ENCODE data around the gene ZNF418.
A peak's percentile ranks its signal among the peaks of the same experiment; 100 is the strongest.
"Not testable (repeated sequence)": the region's sequence is repeated elsewhere in the genome, so short reads cannot be mapped to it uniquely, and the experiment has no call there.

ZNF418 gene

GRCh38 chr19:57888107-57888559, 47.1 kb downstream of the ZNF418 start:
- H3K9me3 ChIP-seq (ENCODE audit: insufficient read depth, low read depth, low read length) = no peaks in the 10 kb centered on the region
- H3K27me3 ChIP-seq (ENCODE audit: insufficient read depth, low read length) = no peaks in the 10 kb centered on the region
- peak overlapping the region; percentile 97 for H3K4me3 ChIP-seq (ENCODE audit: low read length)
- peak overlapping the region; percentile 99 for H3K9ac ChIP-seq (ENCODE audit: low read depth, low read length)
- peaks cover 31% of the 10 kb centered on the region for H3K36me3 ChIP-seq (ENCODE audit: insufficient read depth, low read depth, low read length)
- peak overlapping the region; percentile 59 for H3K27ac ChIP-seq (ENCODE audit: low read length)
- peaks cover 16% of the 10 kb centered on the region; the same call in 1 of the 2 replicates for H3K4me1 ChIP-seq (ENCODE audit: insufficient read depth, low read length)

- no peaks in the 10 kb centered on the region for H3K27me3 ChIP-seq (ENCODE audit: insufficient read depth, low read length)
- H3K9ac ChIP-seq (ENCODE audit: low read depth, low read length) = peak overlapping the region; percentile 99
- H3K4me3 ChIP-seq (ENCODE audit: low read length) = peak overlapping the region; percentile 97
- H3K27ac ChIP-seq (ENCODE audit: low read length) = peak overlapping the region; percentile 59
- H3K36me3 ChIP-seq (ENCODE audit: insufficient read depth, low read depth, low read length) = peaks cover 39% of the 10 kb centered on the region
- peaks cover 10% of the 10 kb centered on the region; the same call in 1 of the 2 replicates for H3K4me1 ChIP-seq (ENCODE audit: insufficient read depth, low read length)
- H3K9me3 ChIP-seq (ENCODE audit: insufficient read depth, low read depth, low read length) = no peaks in the 10 kb centered on the region
Observed at GRCh38 chr19:57887195-57887941, 47.8 kb downstream of the ZNF418 start.

- no peaks in the 10 kb centered on the region for H3K9me3 ChIP-seq (ENCODE audit: insufficient read depth, low read depth, low read length)
- peak overlapping the region; percentile 97 for H3K4me3 ChIP-seq (ENCODE audit: low read length)
Observed at GRCh38 chr19:57886046-57886445, 49.2 kb downstream of the ZNF418 start.

GRCh38 chr19:57873883-57874799, 61.1 kb downstream of the ZNF418 start:
- H3K4me3 ChIP-seq (ENCODE audit: low read length) = peak overlapping the region; percentile 42; the same call in 1 of the 2 replicates
- not testable (repeated sequence) for H3K9ac ChIP-seq (ENCODE audit: low read depth, low read length); H3K27me3 ChIP-seq (ENCODE audit: insufficient read depth, low read length); H3K4me1 ChIP-seq (ENCODE audit: insufficient read depth, low read length); H3K27ac ChIP-seq (ENCODE audit: low read length)
- peaks cover 89% of the 10 kb centered on the region for H3K36me3 ChIP-seq (ENCODE audit: insufficient read depth, low read depth, low read length)
- peaks cover 46% of the 10 kb centered on the region for H3K9me3 ChIP-seq (ENCODE audit: insufficient read depth, low read depth, low read length)

More at GRCh38 chr19:57886046-57886445, 49.2 kb downstream of the ZNF418 start:
- H3K27me3 ChIP-seq (ENCODE audit: insufficient read depth, low read length) = no peaks in the 10 kb centered on the region
- H3K27ac ChIP-seq (ENCODE audit: low read length) = no peak overlapping the region
- H3K36me3 ChIP-seq (ENCODE audit: insufficient read depth, low read depth, low read length) = peaks cover 39% of the 10 kb centered on the region
- H3K4me1 ChIP-seq (ENCODE audit: insufficient read depth, low read length) = peaks cover 10% of the 10 kb centered on the region; the same call in 1 of the 2 replicates
- H3K9ac ChIP-seq (ENCODE audit: low read depth, low read length) = peak overlapping the region; percentile 99; the same call in 1 of the 2 replicates

- H3K4me3 ChIP-seq (ENCODE audit: low read length) = no peak overlapping the region
- H3K9me3 ChIP-seq (ENCODE audit: insufficient read depth, low read depth, low read length) = peaks cover 46% of the 10 kb centered on the region
- no peaks in the 10 kb centered on the region for H3K4me1 ChIP-seq (ENCODE audit: insufficient read depth, low read length)
- no peak overlapping the region for H3K27ac ChIP-seq (ENCODE audit: low read length)
- peaks cover 85% of the 10 kb centered on the region for H3K36me3 ChIP-seq (ENCODE audit: insufficient read depth, low read depth, low read length)
- no peaks in the 10 kb centered on the region for H3K27me3 ChIP-seq (ENCODE audit: insufficient read depth, low read length)
- H3K9ac ChIP-seq (ENCODE audit: low read depth, low read length) = no peak overlapping the region
Observed at GRCh38 chr19:57872450-57872849, 62.8 kb downstream of the ZNF418 start.
